Measurements from ENCODE around the gene SDR42E2.
"Not testable (repeated sequence)": the region's sequence is repeated elsewhere in the genome, so short reads cannot be mapped to it uniquely, and the experiment has no call there.

The SDR42E2 gene

DNA sequence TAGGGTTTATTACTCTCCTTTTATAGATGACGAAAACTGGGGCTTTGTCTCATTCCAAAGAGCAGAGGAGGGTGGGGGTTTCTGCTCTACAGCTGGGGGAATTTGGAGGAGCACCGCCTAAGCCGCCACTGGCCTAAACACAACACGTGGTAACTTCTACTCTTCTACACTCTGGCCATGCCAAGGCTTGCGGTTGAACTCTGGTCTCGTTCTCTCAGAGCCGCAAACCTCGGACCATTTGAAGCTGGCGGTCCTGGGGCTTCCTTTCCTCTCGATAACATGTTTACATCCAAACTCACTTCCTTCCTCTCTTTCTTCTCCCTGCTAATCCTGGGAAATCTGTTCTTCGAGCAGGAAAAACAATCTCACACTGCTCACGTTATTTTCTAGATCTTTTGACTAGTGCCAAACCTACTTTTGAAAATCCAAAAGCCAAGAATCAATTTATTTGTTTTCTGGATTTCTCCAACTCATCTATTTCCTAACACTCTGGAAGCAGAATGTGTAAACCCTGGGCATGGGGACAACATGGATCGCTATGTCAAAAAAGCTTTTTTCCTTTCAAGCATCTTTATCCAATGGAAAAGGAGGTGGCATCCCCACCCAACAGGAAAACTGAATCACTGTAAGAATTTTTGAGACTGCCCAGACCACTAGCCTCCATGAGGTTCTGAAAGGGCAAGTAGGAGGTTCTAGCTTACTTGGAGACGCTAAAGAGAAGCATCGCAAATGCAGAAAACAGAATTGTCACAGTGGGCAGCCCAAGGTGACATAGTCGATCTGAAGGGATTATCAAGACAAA is 30.2 kb downstream of the SDR42E2 start:
- DNase-seq: peak; percentile 77

DNA sequence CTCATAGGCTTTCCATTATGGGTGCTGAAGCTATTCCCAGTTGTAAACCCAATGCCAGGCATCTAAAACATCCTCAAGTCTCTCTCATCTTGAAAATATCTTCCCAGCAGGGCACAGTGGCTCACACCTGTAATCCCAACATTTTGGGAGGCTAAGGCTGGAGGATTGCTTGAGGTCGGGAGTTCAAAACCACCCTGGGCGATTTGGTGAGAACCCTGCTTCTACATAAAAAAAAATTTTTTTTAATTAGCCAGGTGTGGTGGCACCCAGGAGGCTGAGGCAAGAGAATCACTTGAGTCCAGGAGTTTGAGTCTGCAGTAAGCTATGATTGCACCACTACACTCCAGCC is 30.7 kb downstream of the SDR42E2 start:
- DNase-seq: no peak

DNA sequence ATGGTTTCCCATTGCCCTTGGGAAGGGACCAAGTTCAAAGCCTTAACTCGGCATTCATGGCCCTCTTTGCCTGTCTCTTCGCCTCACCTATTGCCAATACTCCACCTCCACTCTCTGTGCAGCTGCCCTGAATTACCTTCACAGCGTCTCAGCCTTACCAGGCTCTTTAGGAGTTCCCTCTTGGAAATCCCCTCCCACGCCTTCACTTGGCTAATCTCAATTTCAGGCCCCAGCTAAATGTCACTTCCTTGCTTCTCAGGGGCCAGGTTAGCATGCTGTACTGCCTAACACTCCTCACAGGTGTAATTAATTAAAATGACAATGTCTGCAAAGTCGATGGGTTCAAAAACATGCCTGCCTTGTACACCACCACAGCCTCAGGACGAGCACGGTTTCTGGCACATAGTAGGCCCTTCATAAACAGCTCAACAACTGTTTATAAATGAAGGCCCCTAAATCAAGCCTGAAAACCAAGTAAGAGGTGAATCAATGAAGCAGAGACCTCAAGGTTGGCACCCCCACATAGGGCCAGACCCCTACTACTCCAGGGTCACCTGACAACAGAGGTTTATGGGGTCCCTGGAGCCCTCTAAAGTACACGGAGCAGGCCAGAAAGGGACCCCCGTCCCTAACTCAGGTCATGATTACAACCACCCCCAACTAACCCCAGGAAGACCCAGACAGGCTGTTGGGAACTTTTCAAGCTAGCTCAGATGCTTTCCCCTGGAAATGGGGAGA is 32.6 kb downstream of the SDR42E2 start:
- DNase-seq: no peak

DNA sequence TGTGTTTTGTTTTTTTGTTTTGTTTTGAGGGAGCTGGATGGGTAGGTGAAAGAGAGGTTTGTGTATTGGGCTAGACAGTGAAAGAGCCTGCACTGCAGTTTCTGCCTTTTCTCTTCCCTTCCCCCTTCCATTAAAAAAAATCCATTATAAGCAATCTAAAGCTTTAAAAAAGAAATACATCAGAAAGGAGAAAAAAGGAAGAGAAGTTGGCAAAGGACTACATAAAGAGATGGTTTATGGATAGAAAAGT is 33.1 kb downstream of the SDR42E2 start:
- no peak for DNase-seq

DNA sequence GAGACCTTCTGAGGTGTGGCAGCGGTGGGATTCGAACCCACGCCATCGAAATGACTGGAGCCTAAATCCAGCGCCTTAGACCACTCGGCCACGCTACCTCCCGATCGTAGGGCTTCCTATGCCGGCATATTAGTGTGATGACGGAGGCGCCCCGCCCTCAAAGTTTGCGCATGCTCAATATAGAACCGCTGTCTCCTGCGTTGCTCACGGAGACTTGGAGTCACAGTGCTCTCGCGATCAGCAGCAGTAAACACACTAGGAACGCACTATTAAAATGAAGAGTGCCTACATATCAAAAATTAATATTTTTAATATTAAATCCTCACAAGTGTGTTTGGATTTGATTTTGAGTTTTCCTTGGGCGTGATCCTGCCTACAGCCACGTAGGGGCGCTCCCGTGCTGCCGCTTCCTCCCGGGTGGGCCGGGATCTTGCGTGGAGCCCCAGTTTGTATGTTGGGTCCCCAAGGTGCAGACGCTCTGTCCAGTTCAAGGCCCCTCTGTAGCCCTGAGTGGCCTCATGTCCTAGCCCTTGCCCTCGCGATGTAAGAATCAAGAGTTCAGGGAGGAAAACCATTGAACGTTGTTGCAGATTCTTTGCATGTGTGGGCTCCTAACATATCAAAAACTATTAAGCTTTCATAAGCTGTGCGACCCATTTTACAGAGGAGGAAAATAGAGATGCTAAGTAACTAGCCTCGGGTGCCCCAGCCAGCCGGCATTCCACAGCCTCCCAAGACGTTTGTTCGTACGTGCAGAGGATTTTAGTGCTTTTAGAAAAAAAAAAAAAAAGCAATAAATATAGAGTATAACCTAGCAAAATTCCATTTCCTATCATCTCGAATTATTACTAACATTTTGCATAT is 33.6 kb downstream of the SDR42E2 start:
- peak; percentile 98 for DNase-seq

DNA sequence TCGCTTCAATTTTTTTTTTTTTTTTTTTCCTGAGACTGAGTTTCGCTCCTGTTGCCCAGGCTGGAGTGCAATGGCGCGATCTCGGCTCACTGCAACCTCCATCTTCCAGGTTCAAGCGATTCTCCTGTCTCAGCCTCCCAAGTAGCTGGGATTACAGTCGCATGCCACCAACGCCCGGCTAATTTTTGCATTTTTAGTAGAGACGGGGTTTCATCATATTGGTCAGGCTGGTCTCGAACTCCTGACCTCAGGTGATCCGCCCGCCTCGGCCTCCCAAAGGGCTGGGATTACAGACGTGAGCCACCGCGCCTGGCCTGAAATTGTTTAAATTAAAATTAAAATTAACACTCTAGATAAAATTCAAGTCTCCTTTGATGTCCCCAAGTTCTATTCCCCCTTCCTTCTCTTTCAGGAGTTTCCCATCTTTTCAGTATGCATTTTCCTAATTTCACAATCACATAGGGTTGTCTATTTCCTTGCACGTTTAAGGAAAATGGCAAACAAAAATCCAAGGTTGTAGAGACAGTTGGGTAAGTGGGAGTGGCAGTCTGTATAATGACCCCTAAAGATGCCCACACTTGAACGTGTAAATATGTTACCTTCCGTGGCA is 34.4 kb downstream of the SDR42E2 start:
- DNase-seq: not testable (repeated sequence)

DNA sequence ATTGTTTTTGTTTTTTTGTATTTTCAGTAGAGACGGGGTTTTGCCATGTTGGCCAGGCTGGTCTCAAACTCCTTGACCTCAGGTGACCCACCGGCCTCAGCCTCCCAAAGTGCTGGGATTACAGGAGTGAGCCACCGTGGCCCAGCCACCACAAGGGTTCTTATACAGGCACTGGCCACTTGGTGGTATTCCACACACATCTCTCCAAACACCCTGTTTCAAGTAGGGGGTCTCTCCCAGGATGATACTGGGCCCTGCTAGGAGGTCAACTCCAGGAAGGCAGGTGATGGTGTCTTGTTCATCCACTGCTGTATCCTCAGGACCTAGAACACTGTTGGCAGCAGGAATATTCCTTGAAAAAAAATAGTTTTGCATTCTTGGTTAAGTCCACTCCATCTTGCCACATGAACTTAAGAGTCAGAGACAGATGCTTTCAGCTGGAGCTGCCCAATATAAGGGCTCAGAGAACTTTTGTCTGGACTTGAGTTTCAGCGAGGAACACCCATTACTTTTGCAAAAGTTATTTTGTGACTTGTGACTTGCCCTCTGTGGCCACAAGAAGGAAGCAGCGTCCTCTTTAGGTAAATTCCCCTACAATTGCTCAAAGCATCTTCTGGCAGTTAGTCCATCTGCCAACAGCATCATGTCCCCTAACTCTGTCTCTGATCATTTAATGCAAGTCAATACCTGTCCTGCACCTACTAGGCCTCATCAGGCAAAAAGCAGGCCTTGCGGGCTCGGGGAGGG is 36.4 kb downstream of the SDR42E2 start:
- DNase-seq: no peak

DNA sequence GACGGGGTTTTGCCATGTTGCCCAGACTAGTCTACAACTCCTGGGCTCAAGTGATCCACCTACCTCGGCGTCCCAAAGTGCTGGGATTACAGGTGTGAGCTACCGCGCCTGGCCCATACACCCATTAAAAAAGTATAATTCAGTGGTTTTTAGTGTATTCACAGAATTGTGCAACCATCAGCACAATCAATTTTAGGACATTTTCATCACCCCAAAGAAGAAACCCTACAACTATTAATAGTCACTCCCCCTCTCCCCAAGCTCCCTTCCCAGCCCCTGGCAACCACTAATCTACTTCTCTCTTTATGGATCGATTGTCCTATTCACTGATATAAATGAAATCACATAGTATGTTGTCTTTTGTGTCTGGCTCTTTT is 39.9 kb downstream of the SDR42E2 start:
- DNase-seq: no peak

DNA sequence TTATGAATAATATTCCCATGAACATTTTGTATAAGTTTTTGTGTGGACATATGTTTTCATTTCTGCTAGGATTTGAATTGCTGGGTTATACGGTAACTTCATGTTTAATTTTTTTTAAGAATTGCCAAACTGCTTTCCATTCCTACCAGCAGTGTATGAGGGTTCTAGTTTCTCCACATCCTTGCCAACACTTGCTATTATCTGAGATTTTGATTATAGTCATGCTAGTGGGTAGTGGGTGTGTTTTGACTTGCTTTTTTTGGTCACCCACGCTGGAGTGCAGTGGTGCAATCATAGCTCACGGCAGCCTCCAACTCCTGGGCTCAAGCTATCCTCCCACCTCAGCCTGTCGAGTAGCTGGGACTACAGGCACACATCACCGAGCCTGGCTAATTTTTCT is 40.8 kb downstream of the SDR42E2 start:
- DNase-seq: no peak

DNA sequence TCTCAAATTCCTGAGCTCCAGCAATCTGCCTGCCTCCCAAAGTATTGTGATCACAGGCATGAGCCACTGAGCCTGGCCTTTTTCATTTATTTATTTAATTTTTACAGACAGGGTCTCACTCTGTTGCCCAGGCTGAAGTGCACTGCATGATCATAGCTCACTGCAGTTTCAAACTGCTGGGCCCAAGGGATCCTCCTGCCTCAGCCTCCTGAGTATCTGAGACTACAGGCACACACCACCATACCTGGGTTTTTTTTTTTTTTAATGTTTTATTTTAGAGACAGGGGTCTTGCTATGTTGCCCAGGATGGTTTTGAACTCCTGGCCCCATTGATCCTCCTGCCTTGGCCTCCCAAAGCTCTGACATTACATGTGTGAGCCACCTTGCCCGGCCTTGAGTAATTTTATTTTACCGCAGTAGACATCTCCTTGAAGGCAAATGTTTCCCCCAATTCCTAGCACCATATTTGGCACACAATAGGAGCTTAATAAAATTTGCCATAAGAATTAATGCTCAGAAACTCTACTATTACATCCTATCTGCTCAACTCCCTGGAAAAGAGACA is 41.9 kb downstream of the SDR42E2 start:
- no peak for DNase-seq

DNA sequence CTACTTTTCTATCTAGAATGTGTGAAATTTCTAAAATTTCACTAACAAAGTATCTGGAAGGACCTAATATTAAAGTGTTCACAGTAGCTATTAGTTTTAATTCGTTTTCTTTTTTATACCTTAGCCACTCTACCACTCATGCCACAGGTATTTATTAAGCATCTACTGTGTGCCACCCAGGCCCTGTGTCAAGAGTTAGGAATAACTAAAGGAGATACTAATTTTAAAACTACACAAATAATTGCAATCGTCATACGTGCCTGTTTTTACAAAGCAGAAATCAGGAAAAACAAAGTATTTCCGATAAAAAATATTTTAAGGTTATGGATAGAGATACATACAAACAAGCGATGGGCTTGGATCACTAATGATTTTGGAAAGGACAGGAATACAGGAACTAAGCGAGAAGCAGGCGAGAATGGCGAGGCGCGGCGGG is 43.3 kb downstream of the SDR42E2 start:
- DNase-seq: no peak

DNA sequence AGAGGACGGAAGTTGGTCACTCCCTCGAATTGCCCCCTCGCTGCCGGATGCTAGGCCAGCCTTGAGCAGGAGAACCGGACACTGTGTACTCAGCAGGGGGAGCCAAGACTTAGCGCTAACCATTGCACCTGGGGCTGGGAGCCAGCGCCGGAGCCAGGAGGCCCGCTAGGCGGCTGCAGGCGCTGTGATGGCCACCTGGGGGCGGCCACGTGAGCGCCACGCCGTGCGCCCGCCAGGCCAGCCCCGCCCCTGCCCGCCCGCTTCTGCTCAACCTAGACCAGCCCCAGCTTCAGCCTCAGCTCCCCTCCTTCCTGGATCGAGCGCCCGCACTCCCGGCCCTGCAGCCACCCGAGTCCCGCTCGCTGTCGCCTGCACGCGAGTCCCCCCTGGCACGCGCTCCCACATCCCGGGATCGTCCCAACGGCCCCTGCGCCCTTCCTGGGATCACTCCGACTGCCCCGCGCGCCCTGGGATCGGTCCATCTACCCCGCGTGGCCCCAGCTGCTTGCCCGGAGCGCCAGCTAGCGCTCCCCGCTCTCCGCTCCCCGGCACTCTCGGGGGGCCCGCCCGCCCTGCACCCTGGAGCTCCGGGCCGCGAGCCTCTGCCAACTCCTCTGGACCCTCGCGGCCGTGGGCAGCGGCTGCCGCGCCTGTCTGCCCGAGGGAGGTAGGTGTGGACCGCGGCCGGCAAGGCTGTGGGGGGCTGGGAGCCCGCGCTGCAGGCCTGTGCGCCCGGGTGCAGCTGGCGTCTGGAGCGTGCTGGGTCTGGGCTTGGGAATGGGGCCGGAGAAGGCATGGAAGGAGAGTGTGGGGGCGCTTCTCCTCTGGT is 43.9 kb downstream of the SDR42E2 start, which contains the start of gene EEF2K:
TSS of gene EEF2K (plus strand) at position 266 of the 829 bp plus-strand sequence. CDS start 19,452 bp downstream, outside the sequence.
- peak; percentile 81 for DNase-seq

DNA sequence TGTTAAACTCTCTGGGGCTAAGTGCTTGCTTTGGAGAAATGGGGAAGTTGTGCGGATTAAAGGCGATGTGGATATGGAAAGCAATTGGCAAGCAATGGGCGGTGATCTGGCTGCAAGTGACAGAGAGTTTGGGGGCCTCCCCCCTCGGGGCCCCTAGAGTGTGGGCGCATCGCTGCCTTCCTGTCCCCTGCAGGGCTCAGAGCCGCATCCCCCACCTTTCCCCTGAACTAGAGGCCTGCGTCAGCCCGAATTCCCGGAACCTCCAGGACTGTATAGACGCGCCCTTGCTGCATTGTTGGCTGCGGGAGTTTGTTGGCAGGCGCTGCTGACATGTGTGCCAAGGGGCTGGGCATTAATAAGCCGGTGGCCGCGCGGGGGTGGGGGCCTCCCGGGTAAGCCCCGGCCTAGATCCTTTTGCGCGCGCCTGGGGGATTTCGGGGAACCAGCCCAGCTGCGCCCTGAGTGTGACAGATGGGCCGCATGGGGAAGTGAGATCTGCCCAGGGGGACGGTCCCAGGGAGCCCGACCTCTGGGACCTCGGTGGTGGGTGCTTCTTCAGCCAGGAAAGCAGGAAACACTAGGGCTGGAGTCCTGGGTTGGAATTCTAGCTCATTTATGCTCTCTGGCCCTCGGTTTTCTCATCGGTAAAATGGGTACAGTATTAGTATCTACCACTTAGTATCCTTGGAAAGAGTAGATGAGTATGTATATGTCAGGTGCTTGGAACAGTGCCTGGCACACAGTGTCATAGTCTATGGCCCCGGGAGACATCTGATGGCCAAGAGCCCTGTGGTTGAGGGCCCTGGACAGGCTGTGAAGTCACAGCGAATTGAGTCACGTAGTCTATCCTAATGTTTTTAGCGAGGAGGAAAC is 44.8 kb downstream of the SDR42E2 start:
- peak; percentile 70 for DNase-seq

DNA sequence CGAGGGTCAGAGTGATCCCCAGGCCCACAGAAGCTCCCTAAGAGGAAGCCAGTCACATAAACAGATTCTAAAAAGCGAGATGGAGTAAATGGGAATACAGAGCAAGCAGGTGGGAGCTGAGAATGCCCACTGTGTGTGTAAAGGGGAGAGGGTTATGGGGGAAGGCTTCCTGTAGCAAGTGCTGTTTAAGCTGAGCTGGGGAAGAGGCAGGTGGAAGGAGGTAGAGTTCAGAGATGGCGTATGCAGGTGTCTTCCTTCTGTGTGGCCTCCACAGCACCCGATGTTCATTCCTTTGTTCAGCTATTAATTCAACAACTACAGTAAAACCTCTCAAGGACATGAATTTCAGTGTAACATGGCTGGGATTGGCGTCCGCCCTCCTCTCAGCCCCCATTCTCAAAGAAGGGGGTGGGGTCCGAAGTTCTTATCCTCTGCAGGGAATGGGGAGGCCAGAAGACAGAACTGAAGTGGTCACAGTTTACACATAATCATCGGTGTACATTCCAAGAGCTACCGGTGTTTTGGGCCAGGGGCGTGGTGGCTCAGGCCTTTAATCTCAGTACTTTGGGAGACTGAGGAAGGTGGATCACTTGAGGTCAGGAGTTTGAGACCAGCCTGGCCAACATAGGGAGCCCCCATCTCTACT is 45.5 kb downstream of the SDR42E2 start:
- no peak for DNase-seq

DNA sequence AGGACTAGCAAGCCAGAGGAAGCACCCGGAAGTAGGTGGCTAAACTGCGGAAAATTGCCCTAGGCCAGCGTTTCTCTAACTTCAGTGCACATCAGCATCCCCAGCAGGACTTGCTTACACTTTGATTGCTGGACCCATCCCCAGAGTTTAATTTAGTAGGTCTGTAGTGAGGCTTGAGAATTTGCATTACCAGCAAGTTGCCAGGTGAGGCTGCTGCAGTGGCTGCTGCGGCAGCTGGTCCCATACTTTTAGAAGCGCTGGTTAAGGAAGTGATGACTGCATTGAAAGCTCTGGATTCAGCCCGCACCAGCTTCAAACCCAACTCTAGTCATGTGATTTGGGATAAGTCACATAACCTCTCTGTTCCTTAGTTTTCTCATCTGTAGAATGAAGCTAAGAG is 48.0 kb downstream of the SDR42E2 start:
- DNase-seq: no peak

DNA sequence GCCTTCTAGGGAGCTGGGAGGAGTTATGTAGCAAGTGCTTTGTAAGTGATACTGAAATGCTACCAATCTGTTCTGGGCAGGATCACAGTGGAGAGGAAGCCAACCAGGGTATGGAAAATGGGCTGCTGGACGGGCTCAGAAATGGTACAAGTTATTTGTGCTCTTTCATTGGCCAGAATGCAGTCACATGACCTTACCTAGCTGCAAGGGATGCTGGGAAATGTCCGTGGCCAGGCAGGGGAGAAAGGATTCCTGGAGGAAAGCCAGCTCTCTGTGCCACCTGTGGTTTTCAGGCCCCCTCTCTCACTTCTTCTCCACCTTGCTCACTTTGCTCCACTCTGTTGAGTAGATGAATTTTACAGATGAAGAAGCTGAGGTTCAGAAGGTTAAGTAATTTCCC is 48.5 kb downstream of the SDR42E2 start:
- no peak for DNase-seq

DNA sequence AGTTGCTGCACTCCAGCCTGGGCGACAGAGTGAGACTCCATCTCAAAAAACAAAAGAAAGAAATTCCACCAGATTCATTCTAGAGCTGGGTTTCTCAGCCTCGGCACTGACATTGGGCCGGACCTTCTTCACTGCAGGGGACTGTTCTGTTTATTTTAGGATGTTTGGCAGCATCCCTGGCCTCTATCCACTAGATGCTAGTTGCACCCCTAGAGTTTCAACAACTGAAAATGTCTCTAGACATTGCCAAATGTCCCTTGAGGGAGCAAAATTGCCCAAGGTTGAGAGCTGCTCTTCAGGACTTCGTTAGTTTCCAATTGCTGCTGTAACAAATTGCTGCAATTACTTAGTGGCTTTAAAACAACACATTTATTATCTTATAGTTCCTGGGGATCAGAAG is 50.9 kb downstream of the SDR42E2 start:
- DNase-seq: no peak

DNA sequence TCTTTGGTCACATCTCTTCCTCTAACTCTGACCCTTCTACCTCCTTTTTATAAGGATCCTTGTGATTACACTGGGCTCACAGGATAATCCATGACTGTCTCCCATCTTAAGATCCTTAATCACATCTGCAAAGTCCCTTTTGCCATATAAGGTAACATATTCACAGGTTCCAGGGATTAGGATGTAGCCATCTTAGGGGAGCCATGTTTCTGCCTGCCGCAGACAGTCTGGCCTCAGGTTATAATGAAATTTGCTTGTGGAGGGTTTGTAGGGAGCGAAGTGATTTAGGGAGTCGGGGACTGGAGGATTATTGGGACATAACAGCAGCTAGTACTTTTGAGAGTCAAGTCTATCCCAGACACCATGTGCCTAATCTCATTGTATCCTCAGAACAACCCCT is 51.5 kb downstream of the SDR42E2 start:
- DNase-seq: no peak

DNA sequence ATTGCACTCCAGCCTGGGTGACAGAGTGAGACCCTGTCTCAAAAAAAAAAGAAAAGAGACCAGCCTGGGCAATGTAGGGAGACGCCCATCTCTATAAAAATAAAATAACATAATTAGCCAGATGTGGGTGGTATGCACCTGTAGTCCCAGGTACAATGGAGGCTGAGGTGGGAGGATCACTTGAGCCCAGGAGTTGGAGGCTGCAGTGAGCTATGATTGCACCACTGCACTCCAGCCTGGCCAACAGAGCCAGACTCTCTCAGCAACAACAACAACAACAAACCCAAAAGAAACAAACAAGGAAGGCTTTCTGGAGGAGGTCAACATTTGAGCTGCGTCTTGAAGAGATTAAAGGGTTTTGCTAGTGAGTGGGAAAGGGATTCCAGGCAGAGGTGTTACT is 52.1 kb downstream of the SDR42E2 start:
- DNase-seq: no peak

DNA sequence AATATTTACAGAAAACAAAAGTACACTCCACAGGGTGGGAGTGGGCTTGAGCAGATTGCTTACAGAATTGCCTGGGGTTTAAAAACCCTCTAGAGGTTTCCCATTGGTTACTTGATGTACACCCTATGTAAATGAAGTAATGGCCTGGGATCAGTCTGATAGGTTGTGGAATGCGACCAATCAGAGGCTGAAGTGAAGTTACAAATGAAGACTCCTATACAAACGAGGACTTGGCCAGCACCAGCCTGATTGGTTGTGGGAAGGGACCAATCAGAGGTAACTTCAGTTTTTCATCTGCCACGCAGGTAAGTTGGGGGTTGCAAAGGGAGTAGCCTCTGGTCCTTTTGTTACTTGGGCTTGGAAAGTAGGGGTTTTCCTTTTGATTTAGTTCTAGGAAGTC is 52.6 kb downstream of the SDR42E2 start:
- DNase-seq: no peak

Measured in activated CD4-positive, CD25-positive, alpha-beta regulatory T cell treated with anti-CD3 and anti-CD28 coated beads, Interleukin-2, amount 50 U/mL, for 72 hours (primary cell).